SK-N-DZ (cell line): Measurements from ENCODE around the gene HUWE1. TPM values are rescaled to one million over a fixed set of nuclear protein-coding genes. Genes with fewer than 3 reads are reported as not detected.
"Not testable (repeated sequence)": the region's sequence is repeated elsewhere in the genome, so short reads cannot be mapped to it uniquely, and the experiment has no call there.

Experiments used
- DNase-seq: peaks from one replicate; pipeline ENCODE4 v3.0.0-alpha.2; 2015; ENCODE audit warnings: low spot score
- polyA plus RNA-seq, 2 experiments: library from polyadenylated mRNA; depleted of rRNA; stranded (reverse); fragments of >200 nt; gene quantifications; 2 replicates each; pipeline ENCODE4 v1.2.3, GENCODE V29; 2014

HUWE1 gene, protein sequence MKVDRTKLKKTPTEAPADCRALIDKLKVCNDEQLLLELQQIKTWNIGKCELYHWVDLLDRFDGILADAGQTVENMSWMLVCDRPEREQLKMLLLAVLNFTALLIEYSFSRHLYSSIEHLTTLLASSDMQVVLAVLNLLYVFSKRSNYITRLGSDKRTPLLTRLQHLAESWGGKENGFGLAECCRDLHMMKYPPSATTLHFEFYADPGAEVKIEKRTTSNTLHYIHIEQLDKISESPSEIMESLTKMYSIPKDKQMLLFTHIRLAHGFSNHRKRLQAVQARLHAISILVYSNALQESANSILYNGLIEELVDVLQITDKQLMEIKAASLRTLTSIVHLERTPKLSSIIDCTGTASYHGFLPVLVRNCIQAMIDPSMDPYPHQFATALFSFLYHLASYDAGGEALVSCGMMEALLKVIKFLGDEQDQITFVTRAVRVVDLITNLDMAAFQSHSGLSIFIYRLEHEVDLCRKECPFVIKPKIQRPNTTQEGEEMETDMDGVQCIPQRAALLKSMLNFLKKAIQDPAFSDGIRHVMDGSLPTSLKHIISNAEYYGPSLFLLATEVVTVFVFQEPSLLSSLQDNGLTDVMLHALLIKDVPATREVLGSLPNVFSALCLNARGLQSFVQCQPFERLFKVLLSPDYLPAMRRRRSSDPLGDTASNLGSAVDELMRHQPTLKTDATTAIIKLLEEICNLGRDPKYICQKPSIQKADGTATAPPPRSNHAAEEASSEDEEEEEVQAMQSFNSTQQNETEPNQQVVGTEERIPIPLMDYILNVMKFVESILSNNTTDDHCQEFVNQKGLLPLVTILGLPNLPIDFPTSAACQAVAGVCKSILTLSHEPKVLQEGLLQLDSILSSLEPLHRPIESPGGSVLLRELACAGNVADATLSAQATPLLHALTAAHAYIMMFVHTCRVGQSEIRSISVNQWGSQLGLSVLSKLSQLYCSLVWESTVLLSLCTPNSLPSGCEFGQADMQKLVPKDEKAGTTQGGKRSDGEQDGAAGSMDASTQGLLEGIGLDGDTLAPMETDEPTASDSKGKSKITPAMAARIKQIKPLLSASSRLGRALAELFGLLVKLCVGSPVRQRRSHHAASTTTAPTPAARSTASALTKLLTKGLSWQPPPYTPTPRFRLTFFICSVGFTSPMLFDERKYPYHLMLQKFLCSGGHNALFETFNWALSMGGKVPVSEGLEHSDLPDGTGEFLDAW (N-terminal part only)
- polyA plus RNA-seq (2014; cell fraction: cytosol; rRNA removed) = 32.1 and 37.5 TPM in 2 replicates
- polyA plus RNA-seq (2014; cell fraction: nucleus; rRNA removed) = 49.0 and 80.5 TPM in 2 replicates

DNA sequence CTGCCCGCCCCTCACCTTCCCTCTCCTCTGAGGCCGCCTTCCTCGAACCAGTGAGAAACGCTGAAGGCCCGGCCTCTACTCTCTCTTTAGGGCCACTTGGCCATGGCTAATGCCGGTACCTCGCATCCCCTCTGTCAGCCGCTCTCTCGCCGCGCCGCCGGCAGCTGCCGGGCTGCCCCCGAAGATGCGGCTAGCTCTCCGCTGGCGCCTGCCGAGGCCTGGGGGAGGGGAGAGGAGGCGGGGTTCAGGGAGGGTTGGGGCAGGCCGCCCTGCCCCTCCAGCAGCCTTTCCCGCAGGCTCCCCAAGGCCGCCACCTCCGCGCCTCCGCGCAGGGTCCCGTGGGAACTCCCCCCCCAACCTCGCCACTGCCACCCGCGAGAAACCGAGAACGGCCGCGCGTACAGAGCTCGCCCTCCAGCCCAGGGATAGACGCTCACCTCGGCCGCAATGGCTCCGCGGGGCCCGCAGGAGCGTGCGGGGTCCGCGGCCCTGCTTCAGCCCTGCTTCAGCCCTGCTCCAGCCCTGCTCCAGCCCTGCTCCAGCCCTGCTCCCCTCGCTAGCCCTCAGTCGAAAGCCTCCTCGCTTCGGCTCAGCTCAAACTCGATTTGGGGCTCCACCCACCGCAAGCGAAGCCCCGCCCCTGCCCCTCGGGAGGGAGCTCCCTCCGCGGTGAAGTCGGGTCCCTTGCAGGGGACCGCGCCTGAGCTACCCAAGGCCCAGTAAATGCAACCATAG lies at the start of gene HUWE1:
HUWE1 (minus strand) TSS at position 569 of the 735 bp plus-strand sequence. CDS start 32,612 bp downstream, outside the sequence.
- DNase-seq = peak; percentile 85

- DNase-seq = no peak
Observed at GRCh38 chrX:53732797-53733196, 46.3 kb upstream of the HUWE1 start.

DNA sequence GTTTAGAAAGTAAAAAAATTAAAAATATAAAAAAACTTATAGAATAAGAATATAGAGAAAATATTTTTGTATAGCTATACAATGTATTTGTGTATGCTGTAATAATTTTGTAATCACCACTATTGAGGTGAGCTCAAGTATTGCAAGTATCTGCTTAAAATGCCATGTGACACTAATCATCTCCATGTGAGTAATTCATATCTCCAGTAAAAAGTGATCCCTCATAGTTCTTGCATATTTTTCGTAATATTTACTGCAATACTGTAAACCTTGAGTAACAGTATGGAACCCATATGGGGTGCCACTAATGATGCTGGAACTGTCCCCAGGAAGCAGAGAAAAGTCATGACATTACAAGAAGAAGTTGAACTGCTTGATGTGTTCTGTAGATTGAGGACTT lies 43.2 kb upstream of the HUWE1 start:
- no peak for DNase-seq

GRCh38 chrX:53728506-53728905 lies 42.0 kb upstream of the HUWE1 start:
- no peak for DNase-seq

DNA sequence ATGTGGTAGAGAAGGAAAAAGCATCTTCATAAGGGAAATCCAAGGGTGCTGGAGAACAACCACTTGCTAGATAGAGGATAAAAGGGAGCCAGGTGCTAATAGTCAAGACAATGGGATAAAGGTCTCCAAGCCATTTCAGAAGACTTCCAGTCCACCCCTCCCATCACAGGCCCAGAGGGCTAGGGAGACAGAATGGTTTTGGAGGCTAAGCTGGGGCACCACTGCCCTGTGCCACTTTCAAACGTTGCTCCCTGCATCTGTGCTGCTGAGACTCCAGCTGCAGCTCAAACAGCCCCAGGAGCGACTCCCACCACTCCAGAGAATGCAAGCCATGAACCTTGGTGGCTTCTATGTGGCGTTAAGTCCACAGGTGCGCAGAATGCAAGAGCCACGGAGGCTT lies 38.4 kb upstream of the HUWE1 start:
- no peak for DNase-seq

GRCh38 chrX:53723381-53723780 lies 36.9 kb upstream of the HUWE1 start:
- no peak for DNase-seq

DNA sequence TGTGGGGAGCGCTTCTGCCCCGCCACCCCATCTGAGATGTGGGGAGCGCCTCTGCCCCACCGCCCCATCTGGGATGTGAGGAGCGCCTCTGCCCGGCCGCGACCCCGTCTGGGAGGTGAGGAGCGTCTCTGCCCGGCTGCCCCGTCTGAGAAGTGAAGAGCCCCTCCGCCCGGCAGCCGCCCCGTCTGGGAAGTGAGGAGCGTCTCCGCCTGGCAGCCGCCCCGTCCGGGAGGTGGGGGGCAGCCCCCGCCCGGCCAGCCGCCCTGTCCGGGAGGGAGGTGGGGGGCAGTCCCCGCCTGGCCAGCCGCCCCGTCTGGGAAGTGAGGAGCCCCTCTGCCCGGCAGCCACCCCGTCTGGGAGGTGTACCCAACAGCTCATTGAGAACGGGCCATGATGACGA lies 35.1 kb upstream of the HUWE1 start:
- DNase-seq = not testable (repeated sequence)

DNA sequence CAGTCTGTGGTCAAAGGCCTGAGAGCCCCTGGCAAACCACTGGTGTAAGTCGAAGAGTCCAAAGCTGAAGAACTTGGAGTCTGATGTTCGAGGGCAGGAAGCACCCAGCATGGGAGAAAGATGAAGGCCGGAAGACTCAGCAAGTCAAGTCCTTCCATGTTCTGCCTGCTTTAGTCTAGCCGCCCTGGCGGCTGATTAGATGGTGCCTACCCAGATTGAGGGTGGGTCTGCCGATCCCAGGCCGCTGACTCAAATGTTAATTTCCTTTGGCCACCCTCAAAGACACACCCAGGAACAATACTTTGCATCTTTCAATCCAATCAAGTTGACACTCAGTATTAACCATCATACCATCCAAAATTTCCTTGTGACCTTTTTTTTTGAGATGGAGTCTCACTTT lies 33.1 kb upstream of the HUWE1 start:
- not testable (repeated sequence) for DNase-seq

DNA sequence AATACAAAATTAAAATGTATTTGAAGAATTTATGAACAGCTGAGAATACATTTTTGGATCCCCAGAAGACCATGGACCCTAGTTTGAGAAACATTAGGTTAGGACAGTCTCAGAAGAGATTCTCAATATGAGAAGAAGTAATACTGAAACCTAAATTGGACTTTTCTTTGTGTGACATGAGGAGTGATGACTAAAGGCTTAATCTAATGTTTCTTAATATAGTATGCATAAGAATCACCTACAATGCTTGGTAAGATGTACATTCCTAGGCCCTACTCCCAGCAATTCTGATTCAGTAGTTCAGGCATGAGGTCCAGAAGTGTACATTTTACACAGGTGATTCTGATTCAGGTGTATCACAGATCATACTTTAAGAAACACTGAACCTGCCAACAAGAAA lies 31.6 kb upstream of the HUWE1 start:
- no peak for DNase-seq

GRCh38 chrX:53717205-53717604 lies 30.7 kb upstream of the HUWE1 start:
- DNase-seq = no peak

DNA sequence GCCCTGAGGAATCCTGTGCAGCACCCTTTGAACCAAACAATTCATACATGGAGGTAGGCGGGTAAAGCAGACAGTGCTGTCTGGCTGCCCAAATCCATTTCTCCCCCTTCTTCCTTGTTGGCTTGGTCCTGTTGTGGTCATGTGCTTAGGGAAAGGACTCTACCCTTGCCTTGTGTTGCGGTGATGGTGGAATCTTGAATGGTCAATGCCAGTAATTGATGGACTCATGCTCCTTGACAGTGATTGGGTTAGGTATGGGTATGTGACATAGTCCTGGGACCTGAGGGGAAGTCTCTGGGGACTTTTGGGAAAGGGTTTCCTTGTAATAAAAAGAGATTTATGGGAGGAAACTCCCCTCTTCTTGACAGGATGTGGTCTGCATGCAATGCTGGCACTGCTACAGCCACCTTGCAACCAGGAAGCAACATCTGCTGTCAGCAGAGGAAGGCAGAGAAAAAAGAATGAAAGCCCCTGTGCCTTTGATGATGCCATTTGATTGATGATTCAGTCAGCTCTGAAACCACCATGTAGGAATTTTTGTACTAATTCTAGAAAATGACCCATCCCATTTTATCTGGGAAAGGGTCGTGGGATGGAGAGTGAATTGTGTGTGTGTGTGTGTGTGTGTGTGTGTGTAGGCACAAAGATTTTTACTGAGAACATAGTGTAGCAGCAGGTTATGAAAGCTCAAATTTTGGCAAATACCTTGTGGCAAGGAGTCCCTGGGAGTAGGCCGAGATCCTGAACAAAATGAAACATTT lies 30.0 kb upstream of the HUWE1 start:
- no peak for DNase-seq

DNA sequence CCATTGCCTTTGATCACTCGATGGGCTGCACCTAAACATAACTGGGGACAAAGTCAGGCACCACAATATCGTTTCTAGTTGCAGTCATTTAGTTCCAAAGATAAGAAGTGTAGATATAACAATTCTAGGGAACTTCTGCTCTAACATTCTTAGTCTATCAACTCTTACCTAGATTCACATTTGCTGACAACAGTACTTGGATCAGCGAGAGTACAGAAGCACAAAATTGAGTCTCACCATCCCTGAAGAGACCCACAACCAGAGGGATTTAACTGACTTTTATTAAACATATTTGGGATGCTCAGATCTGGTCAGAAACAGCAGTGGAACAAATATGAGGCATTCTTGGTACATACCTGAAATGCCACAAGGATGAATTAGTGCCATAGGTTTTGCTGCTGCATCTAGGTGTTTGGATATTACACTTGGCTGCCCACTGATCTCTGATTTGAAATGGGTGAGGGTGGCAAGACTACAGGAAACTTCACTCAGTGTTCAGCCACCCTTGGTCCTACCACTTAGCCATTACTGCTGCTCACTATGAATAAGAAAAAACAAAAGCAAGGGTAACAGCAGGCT lies 28.9 kb upstream of the HUWE1 start:
- DNase-seq = no peak

DNA sequence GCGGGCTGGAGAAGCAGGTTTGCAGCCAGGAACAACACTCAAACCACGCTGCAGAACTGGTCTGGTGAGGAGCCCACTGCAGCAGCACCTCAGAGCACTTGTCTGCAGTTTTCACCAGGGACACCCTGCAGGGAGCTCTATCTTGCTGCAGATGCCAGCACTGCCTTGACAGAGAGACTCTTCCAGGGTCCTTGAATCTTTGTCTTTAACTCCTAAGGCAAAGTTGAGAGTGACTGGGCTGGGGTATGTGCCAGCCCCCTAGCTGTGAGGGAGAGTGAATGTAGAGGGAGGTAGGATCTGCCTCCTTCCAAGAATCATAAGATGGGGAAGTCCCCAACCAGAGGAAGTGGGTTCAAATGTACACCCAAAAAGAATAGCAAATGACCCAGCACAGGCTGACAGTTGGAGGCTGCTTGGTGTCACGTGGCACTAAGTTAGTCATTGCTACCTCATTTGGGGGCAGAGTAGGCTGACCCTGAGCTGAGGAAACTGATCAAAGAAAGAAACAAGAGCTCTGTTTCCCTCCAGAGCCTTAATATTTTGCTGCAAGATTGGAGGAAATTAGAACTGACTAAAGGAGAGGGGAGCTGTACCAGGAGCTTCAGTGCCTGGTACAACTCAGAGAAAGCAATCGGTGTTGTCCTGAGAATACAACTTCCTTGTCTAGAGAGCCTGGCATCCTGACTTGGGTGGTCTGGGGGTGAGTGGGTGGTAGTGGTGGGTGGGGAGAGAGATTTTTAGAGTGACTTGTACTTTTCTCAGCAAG lies 28.2 kb upstream of the HUWE1 start:
- no peak for DNase-seq

- no peak for DNase-seq
Observed at GRCh38 chrX:53713987-53714579, 27.6 kb upstream of the HUWE1 start.

GRCh38 chrX:53711436-53711835 lies 24.9 kb upstream of the HUWE1 start:
- no peak for DNase-seq

DNA sequence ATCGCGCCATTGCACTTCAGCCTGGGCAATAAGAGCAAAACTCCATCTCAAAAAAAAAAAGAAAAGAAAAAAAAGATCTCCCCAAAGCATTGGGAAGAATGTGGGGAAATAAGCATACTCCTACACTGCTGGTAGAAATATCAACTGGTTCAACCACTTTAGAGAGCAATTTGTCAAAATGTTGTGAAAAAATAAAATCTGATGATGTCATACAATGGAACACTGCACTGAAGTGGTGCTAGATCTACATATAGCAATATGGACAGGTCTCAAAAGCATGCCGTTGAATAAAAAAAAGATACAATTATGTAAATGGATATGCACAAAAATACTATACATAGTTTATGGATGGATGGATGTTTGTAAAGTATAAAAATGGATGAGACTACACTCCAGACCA lies 18.3 kb upstream of the HUWE1 start:
- DNase-seq = no peak

GRCh38 chrX:53704294-53704693 lies 17.8 kb upstream of the HUWE1 start:
- no peak for DNase-seq

DNA sequence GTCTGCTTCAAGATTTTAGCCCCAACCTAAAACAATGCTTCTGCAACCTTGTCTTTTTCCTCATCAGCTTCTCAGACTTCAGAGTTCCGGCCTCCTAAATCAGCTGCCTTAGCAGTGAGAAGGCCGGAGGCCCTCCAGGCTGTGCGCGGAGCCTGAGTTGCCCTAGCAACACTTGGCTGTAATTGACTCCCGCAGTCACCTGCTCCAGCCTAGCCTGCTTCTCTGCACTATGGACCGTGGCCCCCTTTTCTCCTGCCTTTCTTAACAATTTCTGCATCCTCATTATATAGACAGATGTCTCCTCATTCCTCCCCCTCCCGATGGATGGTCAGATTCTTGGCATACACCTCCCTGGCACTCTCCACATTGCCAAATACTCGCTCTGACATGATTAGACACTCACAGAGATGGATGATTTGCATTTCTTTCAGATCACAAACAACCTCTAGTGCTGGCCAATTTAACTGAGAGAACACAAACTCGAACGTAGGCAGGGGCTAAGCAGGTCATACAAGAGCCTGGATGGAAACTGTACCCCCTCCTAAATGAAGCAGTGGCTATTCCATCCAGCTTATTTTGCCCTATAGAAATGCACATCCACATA lies 9.5 kb upstream of the HUWE1 start:
- DNase-seq = no peak
